Smooth muscle cell (in vitro differentiated cells): ENCODE data around the gene SEPTIN2. TPM values are rescaled to one million over a fixed set of nuclear protein-coding genes. Genes with fewer than 3 reads are reported as not detected.
"Not testable (repeated sequence)": the region's sequence is repeated elsewhere in the genome, so short reads cannot be mapped to it uniquely, and the experiment has no call there.

Source experiments
- DNase-seq: peaks from one replicate; lab custom pipeline; 2025; ENCODE audit not compliant: unreplicated experiment; lab: John Stamatoyannopoulos, UW
- H2AFZ ChIP-seq: fragments of 200-600 bp; sonication (generic); 2 replicates; pipeline ENCODE4 v1.6.0; 2016; ENCODE audit warnings: antibody characterized with exemption, low read depth, mild to moderate bottlenecking
- H3F3A ChIP-seq: fragments of 200-600 bp; sonication (generic); 2 replicates; pipeline ENCODE4 v1.6.0; 2017; ENCODE audit warnings: antibody characterized with exemption, low read depth
- H3K27ac ChIP-seq: fragments of 200-600 bp; sonication (generic); 2 replicates; pipeline ENCODE4 v1.5.1; 2016; ENCODE audit warnings: low read depth, mild to moderate bottlenecking
- H3K27me3 ChIP-seq: fragments of 200-600 bp; sonication (generic); 2 replicates; pipeline ENCODE4 v1.6.1; 2016; ENCODE audit warnings: low read depth, mild to moderate bottlenecking
- H3K36me3 ChIP-seq: fragments of 200-600 bp; sonication (generic); 2 replicates; pipeline ENCODE4 v1.5.1; 2016; ENCODE audit warnings: low read depth
- H3K4me1 ChIP-seq: fragments of 200-600 bp; sonication (generic); 2 replicates; pipeline ENCODE4 v1.5.1; 2016; ENCODE audit warnings: low read depth
- H3K4me2 ChIP-seq: fragments of 200-600 bp; sonication (generic); 2 replicates; pipeline ENCODE4 v1.6.0; 2016; ENCODE audit warnings: mild to moderate bottlenecking
- H3K4me3 ChIP-seq: fragments of 200-600 bp; sonication (generic); 2 replicates; pipeline ENCODE4 v1.5.1; 2016; ENCODE audit warnings: mild to moderate bottlenecking
- H3K79me2 ChIP-seq: fragments of 200-600 bp; sonication (generic); 2 replicates; pipeline ENCODE4 v1.6.0; 2016; ENCODE audit warnings: low read depth, mild to moderate bottlenecking
- H3K9ac ChIP-seq: fragments of 200-600 bp; sonication (generic); 2 replicates; pipeline ENCODE4 v1.6.0; 2016; ENCODE audit warnings: low read depth
- H3K9me3 ChIP-seq: fragments of 200-600 bp; sonication (generic); replicated peaks from 2 replicates; pipeline ENCODE4 v1.5.1; 2016; ENCODE audit warnings: low read depth
- H4K20me1 ChIP-seq: fragments of 200-600 bp; sonication (generic); 2 replicates; pipeline ENCODE4 v1.6.0; 2016; ENCODE audit warnings: low read depth
- WGBS: methylation state at CpG from one replicate; pipeline ENCODE4 v1.1.7; 2016; ENCODE audit warnings: low lambda C conversion rate; 5-methylcytosine and 5-hydroxymethylcytosine counted together
- polyA plus RNA-seq: library from polyadenylated mRNA; unstranded; fragments of >200 nt; fragmentation: Nextera tagmentation; extraction: Ambion mirVana; gene quantifications from 2 replicates; pipeline ENCODE4 v1.2.1, GENCODE V29; 2016
- total RNA-seq: library from RNA; depleted of rRNA; stranded (reverse); fragments of >200 nt; gene quantifications from 2 replicates; pipeline ENCODE4 v1.2.3, GENCODE V29; 2014
- TF ChIP-seq, protein P1 (sequence below): fragments of 200-600 bp; sonication (generic); IDR thresholded peaks from 2 replicates; pipeline ENCODE4 v1.5.1; 2017; ENCODE audit warnings: borderline replicate concordance, mild to moderate bottlenecking, antibody characterized with exemption; ENCODE audit not compliant: insufficient read depth, poor library complexity, severe bottlenecking

The SEPTIN2 gene
- total and polyA plus RNA-seq, 2 experiments from 2014 or later: 344 to 443 TPM

DNA sequence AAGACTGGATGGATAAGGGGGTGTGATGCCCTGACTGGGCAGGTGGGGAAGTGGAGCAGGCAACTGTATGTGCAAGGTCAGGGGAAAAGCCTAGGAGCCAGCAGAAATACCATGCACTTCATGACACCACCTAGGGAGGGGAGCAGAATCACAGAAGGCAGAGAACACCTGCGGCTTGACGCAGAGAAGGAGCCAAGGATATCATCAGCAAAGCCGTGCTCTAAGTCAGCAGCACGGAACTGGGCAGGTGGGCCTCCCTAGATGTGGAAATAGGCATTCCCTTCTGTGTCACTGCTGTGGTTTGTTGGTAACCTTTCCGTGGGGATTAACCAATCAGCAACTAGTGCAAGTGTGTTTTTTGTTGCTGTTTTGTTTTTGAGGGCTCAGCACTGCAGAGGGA is 41.6 kb upstream of the SEPTIN2 start:
- H3K9ac ChIP-seq: no peak overlapping the region
- H3K4me1 ChIP-seq: peaks cover under 1% of the 10 kb centered on the region
- no peak for DNase-seq
- H3K4me2 ChIP-seq: no peak overlapping the region
- no peak overlapping the region for H2AFZ ChIP-seq
- H3F3A ChIP-seq: peaks cover 13% of the 10 kb centered on the region
- no peaks in the 10 kb centered on the region for H3K27me3 ChIP-seq
- no peaks in the 10 kb centered on the region for H3K36me3 ChIP-seq
- H3K9me3 ChIP-seq: no peaks in the 10 kb centered on the region
- WGBS: 77% methylated on average over 5 of the region's 5 CpGs
- peak overlapping the region; percentile 90 for H3K27ac ChIP-seq
- TF ChIP-seq, protein P1, sequence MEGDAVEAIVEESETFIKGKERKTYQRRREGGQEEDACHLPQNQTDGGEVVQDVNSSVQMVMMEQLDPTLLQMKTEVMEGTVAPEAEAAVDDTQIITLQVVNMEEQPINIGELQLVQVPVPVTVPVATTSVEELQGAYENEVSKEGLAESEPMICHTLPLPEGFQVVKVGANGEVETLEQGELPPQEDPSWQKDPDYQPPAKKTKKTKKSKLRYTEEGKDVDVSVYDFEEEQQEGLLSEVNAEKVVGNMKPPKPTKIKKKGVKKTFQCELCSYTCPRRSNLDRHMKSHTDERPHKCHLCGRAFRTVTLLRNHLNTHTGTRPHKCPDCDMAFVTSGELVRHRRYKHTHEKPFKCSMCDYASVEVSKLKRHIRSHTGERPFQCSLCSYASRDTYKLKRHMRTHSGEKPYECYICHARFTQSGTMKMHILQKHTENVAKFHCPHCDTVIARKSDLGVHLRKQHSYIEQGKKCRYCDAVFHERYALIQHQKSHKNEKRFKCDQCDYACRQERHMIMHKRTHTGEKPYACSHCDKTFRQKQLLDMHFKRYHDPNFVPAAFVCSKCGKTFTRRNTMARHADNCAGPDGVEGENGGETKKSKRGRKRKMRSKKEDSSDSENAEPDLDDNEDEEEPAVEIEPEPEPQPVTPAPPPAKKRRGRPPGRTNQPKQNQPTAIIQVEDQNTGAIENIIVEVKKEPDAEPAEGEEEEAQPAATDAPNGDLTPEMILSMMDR: no peak
- peaks cover 76% of the 10 kb centered on the region for H4K20me1 ChIP-seq
- peaks cover 88% of the 10 kb centered on the region for H3K79me2 ChIP-seq
- H3K4me3 ChIP-seq: no peak overlapping the region

- Histone ChIP-seq H3F3A (peaks cover 19% of the 10 kb centered on the region), H3K27me3 (no peaks in the 10 kb centered on the region), H3K4me1 (peaks cover 3% of the 10 kb centered on the region), H2AFZ (no peak overlapping the region), H3K4me3 (no peak overlapping the region), H3K9me3 (no peaks in the 10 kb centered on the region), H3K79me2 (peaks cover 85% of the 10 kb centered on the region), H4K20me1 (peaks cover 76% of the 10 kb centered on the region), H3K9ac (no peak overlapping the region), H3K36me3 (no peaks in the 10 kb centered on the region), H3K27ac (no peak overlapping the region), H3K4me2 (no peak overlapping the region)
- DNase-seq: no peak
- WGBS: 100% methylated on average over 1 of the region's 1 CpG
- TF ChIP-seq, protein P1: no peak
Observed at GRCh38 chr2:241275504-241275903, 40.2 kb upstream of the SEPTIN2 start.

- no peak overlapping the region for H3K27ac ChIP-seq
- no peaks in the 10 kb centered on the region for H3K27me3 ChIP-seq
- H3K4me2 ChIP-seq: no peak overlapping the region
- no peak overlapping the region for H2AFZ ChIP-seq
- H3K9me3 ChIP-seq: no peaks in the 10 kb centered on the region
- TF ChIP-seq, protein P1: no peak
- H4K20me1 ChIP-seq: peaks cover 76% of the 10 kb centered on the region
- peaks cover 19% of the 10 kb centered on the region for H3F3A ChIP-seq
- H3K9ac ChIP-seq: no peak overlapping the region
- peaks cover 85% of the 10 kb centered on the region for H3K79me2 ChIP-seq
- no peak overlapping the region for H3K4me3 ChIP-seq
- WGBS: 96% methylated on average over 1 of the region's 1 CpG
- no peak for DNase-seq
- peaks cover 3% of the 10 kb centered on the region for H3K4me1 ChIP-seq
- no peaks in the 10 kb centered on the region for H3K36me3 ChIP-seq
Observed at GRCh38 chr2:241275910-241276309, 39.8 kb upstream of the SEPTIN2 start.

GRCh38 chr2:241278306-241278705 is 37.4 kb upstream of the SEPTIN2 start:
- H3K9me3 ChIP-seq, H2AFZ ChIP-seq, H3K9ac ChIP-seq, H3K27me3 ChIP-seq, H3K4me3 ChIP-seq, DNase-seq, H3K4me1 ChIP-seq, H3K4me2 ChIP-seq, H3K36me3 ChIP-seq: not testable (repeated sequence)
- H3K79me2 ChIP-seq: peaks cover 91% of the 10 kb centered on the region
- over 99% methylated on average over 7 of the region's 7 CpGs for WGBS
- H3F3A ChIP-seq: peaks cover 27% of the 10 kb centered on the region
- H4K20me1 ChIP-seq: peaks cover 82% of the 10 kb centered on the region
- peak overlapping the region; percentile 73 for H3K27ac ChIP-seq
